Measurements from ENCODE around the gene VGLL1. TPM values are rescaled to one million over a fixed set of nuclear protein-coding genes. Genes with fewer than 3 reads are reported as not detected.
A peak's percentile ranks its signal among the peaks of the same experiment; 100 is the strongest.

VGLL1 gene, protein sequence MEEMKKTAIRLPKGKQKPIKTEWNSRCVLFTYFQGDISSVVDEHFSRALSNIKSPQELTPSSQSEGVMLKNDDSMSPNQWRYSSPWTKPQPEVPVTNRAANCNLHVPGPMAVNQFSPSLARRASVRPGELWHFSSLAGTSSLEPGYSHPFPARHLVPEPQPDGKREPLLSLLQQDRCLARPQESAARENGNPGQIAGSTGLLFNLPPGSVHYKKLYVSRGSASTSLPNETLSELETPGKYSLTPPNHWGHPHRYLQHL
- 171 and 188 TPM in 2 replicates for polyA plus RNA-seq (2013)

DNA sequence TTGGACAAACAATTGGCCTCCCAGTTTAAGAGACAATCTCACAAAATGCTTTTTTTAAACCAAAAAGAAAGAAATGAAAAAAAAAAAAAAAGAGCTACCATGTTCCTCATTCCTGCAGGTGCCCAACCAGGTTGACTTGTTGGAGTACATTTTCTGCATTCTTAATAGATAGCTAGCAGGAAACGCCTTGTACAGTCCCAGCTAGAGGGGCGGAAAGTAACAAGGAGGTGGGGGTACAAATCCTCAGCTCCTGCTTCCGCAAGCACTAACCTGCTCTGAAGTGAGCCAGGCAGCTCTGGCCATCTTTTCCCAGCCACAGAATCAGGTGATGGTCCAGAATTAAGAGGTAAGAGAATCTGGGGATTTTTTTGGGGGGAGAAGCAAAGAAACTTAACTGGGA is at the start of gene VGLL1:
VGLL1 (plus strand) TSS at position 265 of the 400 bp plus-strand sequence. CDS start 3,806 bp downstream, outside the sequence.
- peak within 1 kb of the TSS; percentile 62 for H3K4ac ChIP-seq (ENCODE audit: low read depth, low read length)
- no peaks in the 10 kb centered on the region for H3K79me2 ChIP-seq (ENCODE audit: control insufficient read depth, insufficient read depth, low read length, poor library complexity)
- H2BK5ac ChIP-seq (ENCODE audit: low read depth, low read length, poor library complexity), result peak within 1 kb of the TSS; percentile 79
- peak within 1 kb of the TSS; percentile 70 for H3K14ac ChIP-seq (ENCODE audit: low read length)
- peak within 1 kb of the TSS; percentile 51 for H3K4me2 ChIP-seq (ENCODE audit: low read length)
- peak within 1 kb of the TSS; percentile 60 for H2BK120ac ChIP-seq (ENCODE audit: insufficient read depth, low read length, poor library complexity)
- no peaks in the 10 kb centered on the region for H3K27me3 ChIP-seq (ENCODE audit: insufficient read depth, low read length)
- peaks cover 4 to 9% of the 10 kb centered on the region in 2 experiments for H3K4me1 ChIP-seq (ENCODE audit: control insufficient read depth in 1 of 2, insufficient read depth in 2 of 2, low read length in 2 of 2)
- WGBS (ENCODE audit: extremely low coverage, insufficient coverage, insufficient read length), result no CpG with 5 or more reads among the region's 3 CpGs
- peaks cover 2 to 3% of the 10 kb centered on the region in 2 experiments for H3K36me3 ChIP-seq (ENCODE audit: control insufficient read depth in 1 of 2, insufficient read depth in 2 of 2, low read length in 2 of 2)
- H3K79me1 ChIP-seq (ENCODE audit: low read length), result peaks cover 11% of the 10 kb centered on the region
- peak within 1 kb of the TSS; percentile 87 for H2BK12ac ChIP-seq (ENCODE audit: low read length)
- H4K91ac ChIP-seq (ENCODE audit: low read depth, low read length), result peak within 1 kb of the TSS; percentile 37
- H2AFZ ChIP-seq (ENCODE audit: insufficient read depth, low read length, poor library complexity), result no peak within 1 kb of the TSS
- H3K27ac ChIP-seq (ENCODE audit: low read depth, low read length), result peak within 1 kb of the TSS; percentile 58
- no peak within 1 kb of the TSS for H3K23ac ChIP-seq (ENCODE audit: low read length)
- no peak within 1 kb of the TSS for H4K8ac ChIP-seq (ENCODE audit: low read depth, low read length)
- H3K9me3 ChIP-seq (ENCODE audit: insufficient read depth, low read depth, low read length), result no peaks in the 10 kb centered on the region
- no peak within 1 kb of the TSS for H3K9ac ChIP-seq (ENCODE audit: low read length)
- no peak within 1 kb of the TSS for H4K12ac ChIP-seq (ENCODE audit: low read depth, low read length)
- no peak within 1 kb of the TSS for H3K4me3 ChIP-seq (ENCODE audit: low read depth, low read length)
- peak; percentile 50 to 81 for DNase-seq
- H2AK5ac ChIP-seq (ENCODE audit: low read length), result no peak within 1 kb of the TSS
- H3K18ac ChIP-seq (ENCODE audit: low read length), result no peak within 1 kb of the TSS

DNA sequence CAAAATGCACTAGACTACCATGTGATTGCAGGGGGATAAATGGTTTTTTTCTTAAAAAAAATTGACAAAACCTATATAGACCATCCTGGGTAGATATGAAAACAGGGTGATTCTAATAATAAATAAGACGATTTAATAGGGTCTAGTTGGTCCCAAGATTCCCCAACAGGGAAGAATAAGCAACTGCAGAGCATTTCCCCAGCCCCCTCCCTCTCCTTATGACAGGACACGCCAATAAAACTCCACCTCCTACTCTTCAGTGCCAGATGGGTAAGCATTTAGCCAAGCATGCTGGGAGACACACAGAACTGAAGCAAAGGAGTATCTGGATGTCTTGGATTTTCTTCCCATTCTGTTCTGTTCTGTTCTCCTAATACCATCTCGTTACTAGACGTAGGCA is 44.4 kb upstream of the VGLL1 start, which contains the start of gene BRS3:
BRS3 (plus strand) TSS at position 301 of the 400 bp plus-strand sequence. CDS start 168 bp downstream, outside the sequence.
- H4K91ac ChIP-seq (ENCODE audit: low read depth, low read length), result no peak within 1 kb of the TSS
- H3K4me2 ChIP-seq (ENCODE audit: low read length), result no peak within 1 kb of the TSS
- no peak within 1 kb of the TSS for H3K14ac ChIP-seq (ENCODE audit: low read length)
- H3K4me1 ChIP-seq (ENCODE audit: control insufficient read depth in 1 of 2, insufficient read depth in 2 of 2, low read length in 2 of 2), result no peaks in the 10 kb centered on the region
- H3K79me2 ChIP-seq (ENCODE audit: control insufficient read depth, insufficient read depth, low read length, poor library complexity), result no peaks in the 10 kb centered on the region
- H2AK5ac ChIP-seq (ENCODE audit: low read length), result no peak within 1 kb of the TSS
- no peaks in the 10 kb centered on the region for H3K9me3 ChIP-seq (ENCODE audit: insufficient read depth, low read depth, low read length)
- H3K18ac ChIP-seq (ENCODE audit: low read length), result no peak within 1 kb of the TSS
- no peak within 1 kb of the TSS for H2AFZ ChIP-seq (ENCODE audit: insufficient read depth, low read length, poor library complexity)
- H3K36me3 ChIP-seq (ENCODE audit: control insufficient read depth in 1 of 2, insufficient read depth in 2 of 2, low read length in 2 of 2), result no peaks in the 10 kb centered on the region
- DNase-seq, result no peak
- H2BK120ac ChIP-seq (ENCODE audit: insufficient read depth, low read length, poor library complexity), result no peak within 1 kb of the TSS
- H4K12ac ChIP-seq (ENCODE audit: low read depth, low read length), result no peak within 1 kb of the TSS
- no peaks in the 10 kb centered on the region for H3K79me1 ChIP-seq (ENCODE audit: low read length)
- no peak within 1 kb of the TSS for H3K23ac ChIP-seq (ENCODE audit: low read length)
- no peak within 1 kb of the TSS for H3K9ac ChIP-seq (ENCODE audit: low read length)
- no peak within 1 kb of the TSS for H3K4ac ChIP-seq (ENCODE audit: low read depth, low read length)
- H4K8ac ChIP-seq (ENCODE audit: low read depth, low read length), result no peak within 1 kb of the TSS
- H3K27me3 ChIP-seq (ENCODE audit: insufficient read depth, low read length), result no peaks in the 10 kb centered on the region
- H2BK5ac ChIP-seq (ENCODE audit: low read depth, low read length, poor library complexity), result no peak within 1 kb of the TSS
- no peak within 1 kb of the TSS for H3K27ac ChIP-seq (ENCODE audit: low read depth, low read length)
- no peak within 1 kb of the TSS for H3K4me3 ChIP-seq (ENCODE audit: low read depth, low read length)
- WGBS (ENCODE audit: extremely low coverage, insufficient coverage, insufficient read length), result no CpG with 5 or more reads among the region's 4 CpGs
- no peak within 1 kb of the TSS for H2BK12ac ChIP-seq (ENCODE audit: low read length)

DNA sequence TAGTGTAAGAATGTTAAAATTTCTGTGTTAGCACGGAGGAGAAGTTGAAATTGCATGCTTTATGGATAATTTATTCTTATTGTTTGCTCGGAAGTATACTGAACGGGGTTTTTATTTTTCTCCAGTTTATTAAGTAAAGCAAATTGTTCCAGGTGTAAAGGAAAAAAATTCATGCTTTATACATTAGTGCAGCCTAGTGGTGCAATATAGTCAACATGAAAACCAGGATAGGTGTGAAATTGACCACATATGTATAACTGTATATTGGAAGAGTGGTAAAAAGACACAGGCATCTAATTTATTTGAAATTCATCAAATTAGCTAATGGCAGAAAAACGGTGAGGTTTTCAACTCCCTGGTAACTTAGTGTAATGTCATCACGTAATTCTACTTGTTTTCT is 43.3 kb upstream of the VGLL1 start:
- H3K79me1 ChIP-seq (ENCODE audit: low read length), result no peaks in the 10 kb centered on the region
- peak in 1 of 2 donors; percentile 6 for DNase-seq
- 100% methylated on average over 1 of the region's 5 CpGs for WGBS (ENCODE audit: extremely low coverage, insufficient coverage, insufficient read length)

DNA sequence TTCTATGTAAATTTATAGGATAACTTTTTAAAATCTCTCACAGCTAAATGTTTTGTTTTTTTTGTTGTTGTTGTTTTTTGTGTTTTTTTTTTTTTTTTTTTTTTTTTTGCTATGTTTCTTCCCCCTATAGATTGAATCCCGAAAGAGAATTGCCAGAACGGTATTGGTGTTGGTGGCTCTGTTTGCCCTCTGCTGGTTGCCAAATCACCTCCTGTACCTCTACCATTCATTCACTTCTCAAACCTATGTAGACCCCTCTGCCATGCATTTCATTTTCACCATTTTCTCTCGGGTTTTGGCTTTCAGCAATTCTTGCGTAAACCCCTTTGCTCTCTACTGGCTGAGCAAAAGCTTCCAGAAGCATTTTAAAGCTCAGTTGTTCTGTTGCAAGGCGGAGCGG is 40.2 kb upstream of the VGLL1 start:
- no peak overlapping the region for H2BK5ac ChIP-seq (ENCODE audit: low read depth, low read length, poor library complexity)
- no peak overlapping the region for H3K9ac ChIP-seq (ENCODE audit: low read length)
- no peaks in the 10 kb centered on the region for H3K79me2 ChIP-seq (ENCODE audit: control insufficient read depth, insufficient read depth, low read length, poor library complexity)
- H3K4me2 ChIP-seq (ENCODE audit: low read length), result no peak overlapping the region
- peaks cover 3% of the 10 kb centered on the region for H3K79me1 ChIP-seq (ENCODE audit: low read length)
- no peaks in the 10 kb centered on the region for H3K36me3 ChIP-seq (ENCODE audit: control insufficient read depth in 1 of 2, insufficient read depth in 2 of 2, low read length in 2 of 2)
- no peak overlapping the region for H2BK120ac ChIP-seq (ENCODE audit: insufficient read depth, low read length, poor library complexity)
- no peak overlapping the region for H2AFZ ChIP-seq (ENCODE audit: insufficient read depth, low read length, poor library complexity)
- H3K27ac ChIP-seq (ENCODE audit: low read depth, low read length), result no peak overlapping the region
- H4K91ac ChIP-seq (ENCODE audit: low read depth, low read length), result no peak overlapping the region
- H3K4me1 ChIP-seq (ENCODE audit: control insufficient read depth in 1 of 2, insufficient read depth in 2 of 2, low read length in 2 of 2), result no peaks in the 10 kb centered on the region
- H3K4me3 ChIP-seq (ENCODE audit: low read depth, low read length), result no peak overlapping the region
- H3K27me3 ChIP-seq (ENCODE audit: insufficient read depth, low read length), result no peaks in the 10 kb centered on the region
- WGBS (ENCODE audit: extremely low coverage, insufficient coverage, insufficient read length), result no CpG with 5 or more reads among the region's 6 CpGs
- no peak overlapping the region for H4K8ac ChIP-seq (ENCODE audit: low read depth, low read length)
- H3K23ac ChIP-seq (ENCODE audit: low read length), result no peak overlapping the region
- H2BK12ac ChIP-seq (ENCODE audit: low read length), result no peak overlapping the region
- H3K18ac ChIP-seq (ENCODE audit: low read length), result no peak overlapping the region
- H2AK5ac ChIP-seq (ENCODE audit: low read length), result no peak overlapping the region
- no peak overlapping the region for H4K12ac ChIP-seq (ENCODE audit: low read depth, low read length)
- H3K14ac ChIP-seq (ENCODE audit: low read length), result no peak overlapping the region
- DNase-seq, result no peak
- H3K9me3 ChIP-seq (ENCODE audit: insufficient read depth, low read depth, low read length), result no peaks in the 10 kb centered on the region
- no peak overlapping the region for H3K4ac ChIP-seq (ENCODE audit: low read depth, low read length)

More for the DNA sequence above, 43.3 kb upstream of the VGLL1 start:
- Histone ChIP-seq H4K91ac (ENCODE audit: low read depth, low read length) (no peak overlapping the region), H2BK12ac (ENCODE audit: low read length) (no peak overlapping the region), H3K4me2 (ENCODE audit: low read length) (no peak overlapping the region), H4K12ac (ENCODE audit: low read depth, low read length) (no peak overlapping the region), H3K14ac (ENCODE audit: low read length) (no peak overlapping the region), H3K27me3 (ENCODE audit: insufficient read depth, low read length) (no peaks in the 10 kb centered on the region), H2BK5ac (ENCODE audit: low read depth, low read length, poor library complexity) (no peak overlapping the region), H2AK5ac (ENCODE audit: low read length) (no peak overlapping the region), H3K79me2 (ENCODE audit: control insufficient read depth, insufficient read depth, low read length, poor library complexity) (no peaks in the 10 kb centered on the region), H2BK120ac (ENCODE audit: insufficient read depth, low read length, poor library complexity) (no peak overlapping the region), H3K4me1 (ENCODE audit: control insufficient read depth in 1 of 2, insufficient read depth in 2 of 2, low read length in 2 of 2) (no peaks in the 10 kb centered on the region), H2AFZ (ENCODE audit: insufficient read depth, low read length, poor library complexity) (no peak overlapping the region), H3K18ac (ENCODE audit: low read length) (no peak overlapping the region), H3K9me3 (ENCODE audit: insufficient read depth, low read depth, low read length) (no peaks in the 10 kb centered on the region), H3K9ac (ENCODE audit: low read length) (no peak overlapping the region), H4K8ac (ENCODE audit: low read depth, low read length) (no peak overlapping the region), H3K27ac (ENCODE audit: low read depth, low read length) (no peak overlapping the region), H3K36me3 (ENCODE audit: control insufficient read depth in 1 of 2, insufficient read depth in 2 of 2, low read length in 2 of 2) (no peaks in the 10 kb centered on the region), H3K23ac (ENCODE audit: low read length) (no peak overlapping the region), H3K4ac (ENCODE audit: low read depth, low read length) (no peak overlapping the region), H3K4me3 (ENCODE audit: low read depth, low read length) (no peak overlapping the region)
